Tibial nerve (tissue), 4 donors: Measurements from ENCODE around the gene SCRG1. TPM values are rescaled to one million over a fixed set of nuclear protein-coding genes. Genes with fewer than 3 reads are reported as not detected.

Source experiments
- DNase-seq, 2 donors: peaks; one replicate each; pipeline ENCODE4 v3.0.0-alpha.2; 2019; ENCODE audit warnings: low spot score in 2 of 2
- H3K27ac ChIP-seq, 4 donors: fragments of 200-600 bp; sonication (generic) in 3 of 4; one replicate each; pipeline ENCODE4 v1.5.1; 2017 to 2019; ENCODE audit warnings: mild to moderate bottlenecking in 1 of 4
- H3K27me3 ChIP-seq, 2 donors: fragments of 200-600 bp; sonication (generic) in 1 of 2; one replicate each; pipeline versions ENCODE4 v1.5.1 to v1.6.0; 2017 to 2019
- H3K36me3 ChIP-seq, 3 donors: fragments of 200-600 bp; sonication (generic); one replicate each; pipeline ENCODE4 v1.5.1; 2018 to 2019
- H3K4me1 ChIP-seq, 4 donors: fragments of 200-600 bp; sonication (generic) in 3 of 4; one replicate each; pipeline ENCODE4 v1.5.1; 2017 to 2019
- H3K4me3 ChIP-seq, 4 donors: fragments of 200-600 bp; sonication (generic) in 3 of 4; one replicate each; pipeline ENCODE4 v1.5.1; 2017 to 2019; ENCODE audit warnings: mild to moderate bottlenecking in 1 of 4, moderate library complexity in 1 of 4
- H3K9me3 ChIP-seq, 4 donors: fragments of 200-600 bp; sonication (generic) in 3 of 4; one replicate each; pipeline ENCODE4 v1.5.1; 2017 to 2019
- CTCF ChIP-seq, 5 experiments: fragments of 200-600 bp in 3 of 5; fragments of 450-650 bp in 2 of 5; sonication (generic) in 3 of 5; IDR thresholded peaks; one replicate each; pipeline ENCODE4 v1.5.1; 2016 to 2019; ENCODE audit warnings: antibody characterized with exemption in 5 of 5, mild to moderate bottlenecking in 3 of 5, moderate library complexity in 2 of 5
- EP300 ChIP-seq, 2 donors: sonication (generic); formaldehyde crosslinking; IDR thresholded peaks; one replicate each; pipeline ENCODE4 v1.6.1; 2017; ENCODE audit warnings: antibody characterized with exemption in 2 of 2, mild to moderate bottlenecking in 1 of 2
- POLR2A ChIP-seq, 2 donors: fragments of 450-650 bp; IDR thresholded peaks; one replicate each; pipeline ENCODE4 v1.6.1; 2017; ENCODE audit warnings: antibody characterized with exemption in 2 of 2, mild to moderate bottlenecking in 2 of 2, moderate library complexity in 2 of 2
- WGBS, 2 donors: methylation state at CpG; one replicate each; pipeline ENCODE4 v1.1.5; 2018; 5-methylcytosine and 5-hydroxymethylcytosine counted together
- total RNA-seq, 4 donors: library from RNA; depleted of rRNA; stranded (reverse); fragments of >200 nt; gene quantifications; one replicate each; pipeline ENCODE4 v1.1.0, GENCODE V29; 2016

Gene SCRG1
- total RNA-seq, 4 donors from 2014 or later: 0.21 to 2.2 (median 0.59) TPM

- no peak for DNase-seq
- H3K9me3 ChIP-seq: no peaks in the 10 kb centered on the region
- WGBS, 2 donors: 66 to 71% methylated on average over 2 of the region's 2 CpGs
- no peaks in the 10 kb centered on the region for H3K4me1 ChIP-seq
- no peak overlapping the region for H3K4me3 ChIP-seq
- no peaks in the 10 kb centered on the region for H3K27me3 ChIP-seq
- TF ChIP-seq CTCF (IDR thresholded peaks at IDR 0.05) (no peak), POLR2A (IDR thresholded peaks at IDR 0.05) (no peak)
- H3K27ac ChIP-seq: no peak overlapping the region
- H3K36me3 ChIP-seq: no peaks in the 10 kb centered on the region
These were observed 41.0 kb downstream of the SCRG1 start for GRCh38 chr4:173357939-173358338.

- H3K4me3 ChIP-seq: no peak overlapping the region
- no peak overlapping the region for H3K27ac ChIP-seq
- no peak for DNase-seq
- 100% methylated on average over 1 of the region's 1 CpG for WGBS, 2 donors
- H3K4me1 ChIP-seq: no peaks in the 10 kb centered on the region
- TF ChIP-seq EP300 (IDR thresholded peaks at IDR 0.05): no peak
- TF ChIP-seq CTCF (IDR thresholded peaks at IDR 0.05): no peak
- no peak for TF ChIP-seq POLR2A (IDR thresholded peaks at IDR 0.05)
- peaks cover 0 to 5% (median 0%) of the 10 kb centered on the region in 3 donors for H3K36me3 ChIP-seq
- H3K27me3 ChIP-seq: no peaks in the 10 kb centered on the region
- H3K9me3 ChIP-seq: no peaks in the 10 kb centered on the region
These were observed 51.4 kb downstream of the SCRG1 start for GRCh38 chr4:173347467-173347866.

- H3K27ac ChIP-seq: no peak overlapping the region
- WGBS, 2 donors: 56 to 62% methylated on average over 2 of the region's 2 CpGs
- TF ChIP-seq EP300 (IDR thresholded peaks at IDR 0.05) (no peak), CTCF (IDR thresholded peaks at IDR 0.05) (no peak), POLR2A (IDR thresholded peaks at IDR 0.05) (no peak)
- no peaks in the 10 kb centered on the region for H3K9me3 ChIP-seq
- DNase-seq: no peak
- H3K4me1 ChIP-seq: no peaks in the 10 kb centered on the region
- no peaks in the 10 kb centered on the region for H3K27me3 ChIP-seq
- peaks cover 0 to 5% (median 0%) of the 10 kb centered on the region in 3 donors for H3K36me3 ChIP-seq
- no peak overlapping the region for H3K4me3 ChIP-seq
These were observed 52.8 kb downstream of the SCRG1 start for GRCh38 chr4:173346074-173346473.

- no peak overlapping the region for H3K27ac ChIP-seq
- no peaks in the 10 kb centered on the region for H3K27me3 ChIP-seq
- DNase-seq: no peak
- H3K9me3 ChIP-seq: no peaks in the 10 kb centered on the region
- peaks cover 0 to 5% (median 0%) of the 10 kb centered on the region in 3 donors for H3K36me3 ChIP-seq
- TF ChIP-seq EP300 (IDR thresholded peaks at IDR 0.05) (no peak), CTCF (IDR thresholded peaks at IDR 0.05) (no peak), POLR2A (IDR thresholded peaks at IDR 0.05) (no peak)
- no peak overlapping the region for H3K4me3 ChIP-seq
- WGBS, 2 donors: 47 to 51% methylated on average over 2 of the region's 2 CpGs
- H3K4me1 ChIP-seq: no peaks in the 10 kb centered on the region
These were observed 53.3 kb downstream of the SCRG1 start for GRCh38 chr4:173345648-173346047.

GRCh38 chr4:173343832-173344397, 55.0 kb downstream of the SCRG1 start:
- 81 to 89% methylated on average over 3 of the region's 3 CpGs for WGBS, 2 donors
- Histone ChIP-seq H3K27me3 (no peaks in the 10 kb centered on the region), H3K27ac (no peak overlapping the region), H3K4me1 (no peaks in the 10 kb centered on the region), H3K4me3 (no peak overlapping the region), H3K36me3 (peaks cover 0 to 5% (median 0%) of the 10 kb centered on the region in 3 donors), H3K9me3 (no peaks in the 10 kb centered on the region)
- TF ChIP-seq POLR2A (IDR thresholded peaks at IDR 0.05): no peak
- no peak for TF ChIP-seq EP300 (IDR thresholded peaks at IDR 0.05)
- no peak for TF ChIP-seq CTCF (IDR thresholded peaks at IDR 0.05)
- DNase-seq: no peak
